CD8-positive, alpha-beta memory T cell (primary cell): ENCODE data around the gene AMDHD2. TPM values are rescaled to one million over a fixed set of nuclear protein-coding genes. Genes with fewer than 3 reads are reported as not detected.

Experiments
- CTCF ChIA-PET: fragments of 350-600 bp; sonication (Branson Sonifier 250); formaldehyde crosslinking; loops from one replicate; lab custom pipeline; 2021; ENCODE audit warnings: antibody characterized with exemption; lab: Charles Lee
- POLR2A ChIA-PET: fragments of 350-600 bp; sonication (Branson Sonifier 250); formaldehyde crosslinking; loops from one replicate; lab custom pipeline; 2021; ENCODE audit warnings: antibody characterized with exemption; lab: Charles Lee
- DNase-seq, 5 donors: peaks; one replicate each; pipeline versions ENCODE4 v3.0.0 to v3.0.0-alpha.2; 2020 to 2022; ENCODE audit warnings: mixed read lengths in 1 of 5
- H3K27ac ChIP-seq: one replicate; pipeline ENCODE4 v1.7.0; 2013; ENCODE audit warnings: low read depth, mild to moderate bottlenecking, low read length, moderate library complexity
- H3K27me3 ChIP-seq: 2 replicates; pipeline ENCODE4 v1.7.0; 2013; ENCODE audit warnings: low read length, mild to moderate bottlenecking; ENCODE audit not compliant: insufficient read depth, poor library complexity, severe bottlenecking
- H3K36me3 ChIP-seq: 2 replicates; pipeline ENCODE4 v1.7.0; 2013; ENCODE audit warnings: mild to moderate bottlenecking, low read length, moderate library complexity; ENCODE audit not compliant: insufficient read depth
- H3K4me1 ChIP-seq: 2 replicates; pipeline ENCODE4 v1.7.0; 2013; ENCODE audit warnings: mild to moderate bottlenecking, low read length, moderate library complexity; ENCODE audit not compliant: insufficient read depth
- H3K4me3 ChIP-seq: 2 replicates; pipeline ENCODE4 v1.7.0; 2013; ENCODE audit warnings: mild to moderate bottlenecking, low read length
- H3K9me3 ChIP-seq: 2 replicates; pipeline ENCODE4 v1.7.0; 2013; ENCODE audit warnings: mild to moderate bottlenecking, low read length
- H3K27ac Mint-ChIP-seq, 8 donors: one replicate each; pipeline ENCODE4 v1.8.0; 2020 to 2021; ENCODE audit warnings: mixed read lengths in 8 of 8, mild to moderate bottlenecking in 6 of 8, inconsistent platforms in 3 of 8, moderate library complexity in 3 of 8
- H3K27me3 Mint-ChIP-seq, 2 donors: one replicate each; pipeline ENCODE4 v1.8.0; 2020 to 2021; ENCODE audit warnings: mixed read lengths in 2 of 2, mild to moderate bottlenecking in 1 of 2, moderate library complexity in 1 of 2
- H3K36me3 Mint-ChIP-seq, 3 donors: one replicate each; pipeline ENCODE4 v1.8.0; 2020 to 2021; ENCODE audit warnings: mixed read lengths in 3 of 3, inconsistent platforms in 1 of 3, mild to moderate bottlenecking in 1 of 3
- H3K4me1 Mint-ChIP-seq, 3 donors: one replicate each; pipeline ENCODE4 v1.8.0; 2020 to 2021; ENCODE audit warnings: mixed read lengths in 3 of 3, inconsistent platforms in 1 of 3, mild to moderate bottlenecking in 1 of 3
- H3K4me3 Mint-ChIP-seq, 7 donors: one replicate each; pipeline ENCODE4 v1.8.0; 2020 to 2021; ENCODE audit warnings: mixed read lengths in 7 of 7, mild to moderate bottlenecking in 6 of 7, moderate library complexity in 4 of 7, inconsistent platforms in 2 of 7
- H3K9me3 Mint-ChIP-seq, 5 donors: one replicate each; pipeline ENCODE4 v1.8.0; 2020 to 2022; ENCODE audit warnings: mixed read lengths in 5 of 5, mild to moderate bottlenecking in 3 of 5, moderate library complexity in 2 of 5, inconsistent platforms in 1 of 5
- polyA plus RNA-seq: library from polyadenylated mRNA; unstranded; fragments of 300-500 nt; fragmentation: Illumina TruSeq; gene quantifications from one replicate; pipeline ENCODE4 v1.2.3, GENCODE V29; 2021
- total RNA-seq, 2 experiments: library from RNA; stranded (reverse); gene quantifications; one replicate each; pipeline ENCODE4 v1.2.3, GENCODE V29; 2021

Gene AMDHD2
- total and polyA plus RNA-seq, 3 experiments from 2014 or later: 21.2 to 35.5 (median 34.1) TPM

DNA sequence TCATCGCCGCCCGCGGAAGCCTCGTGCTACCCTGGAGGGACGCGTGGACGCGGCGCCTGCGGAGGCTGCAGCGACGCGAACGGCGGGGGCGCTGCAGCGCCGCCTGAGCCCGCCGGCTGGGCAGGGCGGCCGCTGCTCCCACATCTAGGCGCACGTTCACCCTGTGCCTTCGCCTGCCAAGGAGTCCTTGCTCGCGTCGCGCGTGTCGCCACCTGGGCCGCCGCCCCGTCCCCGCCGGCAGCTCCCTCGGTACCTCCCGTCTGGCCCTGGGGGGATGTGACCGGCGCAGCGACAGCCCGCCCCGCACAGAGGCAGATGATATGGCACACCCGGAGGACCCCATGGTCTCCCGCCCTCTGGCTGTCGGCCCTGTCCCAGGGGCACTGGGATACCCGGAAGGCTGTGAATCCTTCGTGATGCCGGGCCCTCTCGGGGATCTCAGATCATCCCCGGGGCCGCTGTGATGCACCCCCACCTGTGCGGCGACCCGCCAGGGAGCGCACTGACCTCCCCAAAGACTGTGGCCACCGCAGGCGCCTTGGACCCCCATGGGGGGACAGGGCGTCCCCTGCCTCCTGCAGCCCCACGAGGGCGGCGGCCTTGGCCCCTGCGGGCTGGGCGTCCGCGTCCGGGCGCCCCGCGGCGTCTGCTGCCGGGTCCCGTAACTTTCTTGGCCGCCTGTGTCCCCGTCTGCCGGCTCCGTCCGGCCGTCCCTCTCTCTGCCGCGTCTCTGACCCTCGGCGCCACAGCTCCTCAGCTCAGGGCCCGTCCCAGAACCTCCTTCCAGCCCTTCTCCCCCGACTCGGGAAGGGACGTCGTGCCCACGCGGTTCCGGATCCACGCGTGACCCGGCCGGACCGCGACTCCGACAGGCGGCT, 45.9 kb upstream of the AMDHD2 start:
- peaks cover 14% of the 10 kb centered on the region for H3K4me1 ChIP-seq

GRCh38 chr16:2474877-2475412, 45.2 kb upstream of the AMDHD2 start, which contains the start of gene TBC1D24:
TBC1D24 (plus strand) TSS chr16:2475127; CDS start chr16:2496149, 21,022 bp downstream.
- peaks cover 14% of the 10 kb centered on the region for H3K4me1 ChIP-seq
- peak; percentile 73 to 87 (median 74) for DNase-seq
- peak within 1 kb of the TSS; percentile 61 for H3K27ac ChIP-seq
- POLR2A ChIA-PET: interaction anchor here (0.6 to 0.7 kb wide), 2 partner anchors 13 to 46 kb away, joined by 3 read pairs; no protein-coding TSS in a partner anchor
- peaks cover 13 to 15% of the 10 kb centered on the region in 2 donors for H3K27me3 Mint-ChIP-seq
- peaks cover 26% of the 10 kb centered on the region for H3K27me3 ChIP-seq
- peak within 1 kb of the TSS; percentile 72 to 88 (median 79) for H3K4me3 Mint-ChIP-seq
- peak within 1 kb of the TSS; percentile 58 for H3K4me3 ChIP-seq
- H3K9me3 ChIP-seq: no peaks in the 10 kb centered on the region
- H3K27ac Mint-ChIP-seq: peak within 1 kb of the TSS in 4 of 8 donors; percentile 4 to 81 (median 30)
- no peaks in the 10 kb centered on the region for H3K9me3 Mint-ChIP-seq
- CTCF ChIA-PET: interaction anchor here (1.0 to 1.5 kb wide), 6 partner anchors 12 to 222 kb away, joined by 3 to 7 read pairs (median 4); partner anchors contain the start of gene TEDC2
- H3K36me3 ChIP-seq: no peaks in the 10 kb centered on the region
- peaks cover 20 to 25% (median 22%) of the 10 kb centered on the region in 3 donors for H3K4me1 Mint-ChIP-seq
- no peaks in the 10 kb centered on the region for H3K36me3 Mint-ChIP-seq

More for the DNA sequence above, 45.9 kb upstream of the AMDHD2 start:
- Histone ChIP-seq H3K9me3 (no peaks in the 10 kb centered on the region), H3K27me3 (peaks cover 33% of the 10 kb centered on the region), H3K36me3 (no peaks in the 10 kb centered on the region), H3K4me3 (peak overlapping the region; percentile 58), H3K27ac (peak overlapping the region; percentile 61)
- H3K4me1 Mint-ChIP-seq: peaks cover 20 to 30% (median 22%) of the 10 kb centered on the region in 3 donors
- POLR2A ChIA-PET: interaction anchor here (0.6 to 0.7 kb wide), 2 partner anchors 13 to 47 kb away, joined by 3 read pairs; no protein-coding TSS in a partner anchor
- peaks cover 18 to 21% of the 10 kb centered on the region in 2 donors for H3K27me3 Mint-ChIP-seq
- peak; percentile 44 to 74 (median 63) for DNase-seq
- H3K4me3 Mint-ChIP-seq: peak overlapping the region; percentile 65 to 88 (median 74)
- CTCF ChIA-PET: interaction anchor here (0.6 to 1.5 kb wide), 7 partner anchors 13 to 222 kb away, joined by 3 to 7 read pairs (median 3); partner anchors contain the start of gene TEDC2
- peak overlapping the region in 1 of 8 donors; percentile 43 for H3K27ac Mint-ChIP-seq
- no peaks in the 10 kb centered on the region for H3K36me3 Mint-ChIP-seq
- H3K9me3 Mint-ChIP-seq: no peaks in the 10 kb centered on the region

GRCh38 chr16:2475413-2476344, 44.5 kb upstream of the AMDHD2 start:
- peak; percentile 20 to 61 (median 36) for DNase-seq
- CTCF ChIA-PET: interaction anchor here (1.0 to 1.5 kb wide), 4 partner anchors 11 to 223 kb away, joined by 3 to 6 read pairs (median 4); no protein-coding TSS in a partner anchor
- Histone ChIP-seq H3K9me3 (no peaks in the 10 kb centered on the region), H3K27ac (no peak overlapping the region), H3K27me3 (peaks cover 19% of the 10 kb centered on the region), H3K4me1 (peaks cover 14% of the 10 kb centered on the region), H3K36me3 (no peaks in the 10 kb centered on the region), H3K4me3 (peak overlapping the region; percentile 41)
- H3K4me1 Mint-ChIP-seq: peaks cover 20 to 22% (median 22%) of the 10 kb centered on the region in 3 donors
- peaks cover 0 to 2% (median 0%) of the 10 kb centered on the region in 3 donors for H3K36me3 Mint-ChIP-seq
- H3K9me3 Mint-ChIP-seq: no peaks in the 10 kb centered on the region
- H3K4me3 Mint-ChIP-seq: peak overlapping the region; percentile 66 to 86 (median 79)
- POLR2A ChIA-PET: no interaction called here
- peak overlapping the region in 4 of 8 donors; percentile 4 to 81 (median 30) for H3K27ac Mint-ChIP-seq
- H3K27me3 Mint-ChIP-seq: peaks cover 6 to 7% of the 10 kb centered on the region in 2 donors

- H3K4me1 ChIP-seq: peaks cover 14% of the 10 kb centered on the region
- peaks cover 17% of the 10 kb centered on the region for H3K27me3 ChIP-seq
- Mint-ChIP-seq H3K27ac (peak overlapping the region in 4 of 8 donors; percentile 4 to 43 (median 22)), H3K4me1 (peaks cover 20 to 22% (median 22%) of the 10 kb centered on the region in 3 donors), H3K4me3 (peak overlapping the region; percentile 58 to 84 (median 75)), H3K27me3 (peaks cover 6 to 7% of the 10 kb centered on the region in 2 donors), H3K9me3 (no peaks in the 10 kb centered on the region), H3K36me3 (peaks cover 0 to 2% (median 0%) of the 10 kb centered on the region in 3 donors)
- H3K9me3 ChIP-seq: no peaks in the 10 kb centered on the region
- CTCF ChIA-PET: no interaction called here
- no peak overlapping the region for H3K4me3 ChIP-seq
- POLR2A ChIA-PET: no interaction called here
- H3K36me3 ChIP-seq: no peaks in the 10 kb centered on the region
- no peak for DNase-seq
- no peak overlapping the region for H3K27ac ChIP-seq
Measured at GRCh38 chr16:2476345-2476720, 43.8 kb upstream of the AMDHD2 start.

- Histone ChIP-seq H3K4me3 (no peak overlapping the region), H3K27me3 (peaks cover 17% of the 10 kb centered on the region), H3K4me1 (peaks cover 14% of the 10 kb centered on the region), H3K9me3 (no peaks in the 10 kb centered on the region), H3K27ac (no peak overlapping the region), H3K36me3 (no peaks in the 10 kb centered on the region)
- DNase-seq: no peak
- H3K27me3 Mint-ChIP-seq: peaks cover 6 to 7% of the 10 kb centered on the region in 2 donors
- POLR2A ChIA-PET: no interaction called here
- CTCF ChIA-PET: no interaction called here
- peak overlapping the region; percentile 58 to 84 (median 75) for H3K4me3 Mint-ChIP-seq
- peaks cover 0 to 2% (median 0%) of the 10 kb centered on the region in 3 donors for H3K36me3 Mint-ChIP-seq
- H3K9me3 Mint-ChIP-seq: no peaks in the 10 kb centered on the region
- H3K4me1 Mint-ChIP-seq: peaks cover 20 to 22% (median 22%) of the 10 kb centered on the region in 3 donors
- peak overlapping the region in 4 of 8 donors; percentile 9 to 68 (median 39) for H3K27ac Mint-ChIP-seq
Measured at GRCh38 chr16:2476741-2477140, 43.4 kb upstream of the AMDHD2 start.

- H3K36me3 ChIP-seq: no peaks in the 10 kb centered on the region
- Mint-ChIP-seq H3K4me1 (peaks cover 20 to 24% (median 22%) of the 10 kb centered on the region in 3 donors), H3K4me3 (peak overlapping the region in 3 of 7 donors; percentile 56 to 75 (median 72)), H3K9me3 (no peaks in the 10 kb centered on the region), H3K27ac (peak overlapping the region in 3 of 8 donors; percentile 7 to 83 (median 38)), H3K36me3 (peaks cover 0 to 2% (median 0%) of the 10 kb centered on the region in 3 donors), H3K27me3 (peaks cover 6 to 7% of the 10 kb centered on the region in 2 donors)
- H3K4me1 ChIP-seq: peaks cover 14% of the 10 kb centered on the region
- H3K27ac ChIP-seq: no peak overlapping the region
- no peak overlapping the region for H3K4me3 ChIP-seq
- no peaks in the 10 kb centered on the region for H3K9me3 ChIP-seq
- ChIA-PET CTCF (no interaction called here), POLR2A (no interaction called here)
- DNase-seq: no peak
- H3K27me3 ChIP-seq: peaks cover 12% of the 10 kb centered on the region
Measured at GRCh38 chr16:2477327-2477726, 42.8 kb upstream of the AMDHD2 start.

DNA sequence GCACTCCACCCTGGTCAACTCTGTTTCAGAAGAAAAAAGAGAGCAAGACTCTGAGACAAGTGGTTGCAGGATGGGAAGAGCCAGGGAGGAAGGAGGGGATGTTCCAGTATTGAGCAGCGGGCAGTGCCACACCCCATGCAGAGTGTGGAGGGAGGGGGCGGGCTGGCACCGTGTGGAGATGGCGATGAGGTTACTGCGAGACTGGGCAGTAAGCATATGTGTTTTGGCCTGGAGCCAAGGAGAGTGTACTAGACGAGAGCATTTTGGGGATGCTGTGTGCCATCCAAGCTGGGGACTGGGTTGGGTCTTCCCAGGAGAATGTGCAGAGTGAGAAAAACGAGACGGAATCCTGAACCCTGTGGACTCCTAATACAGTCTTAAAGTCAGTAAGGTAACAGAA, 41.9 kb upstream of the AMDHD2 start:
- peaks cover 0 to 2% (median 0%) of the 10 kb centered on the region in 3 donors for H3K36me3 Mint-ChIP-seq
- Histone ChIP-seq H3K36me3 (no peaks in the 10 kb centered on the region), H3K27ac (no peak overlapping the region), H3K4me3 (no peak overlapping the region), H3K4me1 (peaks cover 10% of the 10 kb centered on the region), H3K27me3 (peaks cover 2% of the 10 kb centered on the region), H3K9me3 (no peaks in the 10 kb centered on the region)
- H3K27ac Mint-ChIP-seq: no peak overlapping the region
- H3K27me3 Mint-ChIP-seq: peaks cover under 1 to 2% of the 10 kb centered on the region in 2 donors
- peaks cover 15 to 20% (median 19%) of the 10 kb centered on the region in 3 donors for H3K4me1 Mint-ChIP-seq
- no peaks in the 10 kb centered on the region for H3K9me3 Mint-ChIP-seq
- H3K4me3 Mint-ChIP-seq: no peak overlapping the region
- DNase-seq: no peak
- ChIA-PET CTCF (no interaction called here), POLR2A (interaction anchor here (0.5 kb wide), 1 partner anchor 13 kb away, joined by 3 read pairs; no protein-coding TSS in a partner anchor)
